ENCODE results near the gene C1RL.

- no peak for TF ChIP-seq CTCF (IDR thresholded peaks at IDR 0.05)
- TF ChIP-seq POLR2AphosphoS5 (IDR thresholded peaks at IDR 0.05; ENCODE audit: insufficient read depth in 1 of 2, low read depth in 1 of 2), result no peak
- TF ChIP-seq POLR2A (IDR thresholded peaks at IDR 0.05), result no peak
Observed at GRCh38 chr12:7100239-7100638, 8.8 kb downstream of the C1RL start.

All from vagina (tissue), 2 donors.